ENCODE measurements around the gene EEIG1.

GRCh38 chr9:128024761-128025308 lies 44.0 kb upstream of the EEIG1 start:
- TF ChIP-seq CTCF (optimal IDR thresholded peaks at IDR 0.05 in 1 of 3, IDR thresholded peaks at IDR 0.05 in 1 of 3, conservative IDR thresholded peaks at IDR 0.05 in 1 of 3; ENCODE audit: extremely low read depth in 1 of 3, insufficient read depth in 2 of 3, low read length in 3 of 3) (no peak), EZH2 (IDR thresholded peaks at IDR 0.05; ENCODE audit: low read length) (no peak)
